ENCODE measurements around the gene MINDY4. TPM values are rescaled to one million over a fixed set of nuclear protein-coding genes. Genes with fewer than 3 reads are reported as not detected.
A peak's percentile ranks its signal among the peaks of the same experiment; 100 is the strongest.

The MINDY4 gene
- total RNA-seq, 1 experiment from 2014 or later: 7.5 TPM

- peak; percentile 23 for DNase-seq (ENCODE audit: low spot score)
- in situ Hi-C loops (cut with HindIII; ENCODE audit: low sequenced_read_pairs): no loop called here
These were observed 134.1 kb downstream of the MINDY4 start for GRCh38 chr7:30905078-30906012.

GRCh38 chr7:30906014-30906413, 134.8 kb downstream of the MINDY4 start:
- no peak for DNase-seq (ENCODE audit: low spot score)
- in situ Hi-C loops (cut with HindIII; ENCODE audit: low sequenced_read_pairs): no loop called here

DNA sequence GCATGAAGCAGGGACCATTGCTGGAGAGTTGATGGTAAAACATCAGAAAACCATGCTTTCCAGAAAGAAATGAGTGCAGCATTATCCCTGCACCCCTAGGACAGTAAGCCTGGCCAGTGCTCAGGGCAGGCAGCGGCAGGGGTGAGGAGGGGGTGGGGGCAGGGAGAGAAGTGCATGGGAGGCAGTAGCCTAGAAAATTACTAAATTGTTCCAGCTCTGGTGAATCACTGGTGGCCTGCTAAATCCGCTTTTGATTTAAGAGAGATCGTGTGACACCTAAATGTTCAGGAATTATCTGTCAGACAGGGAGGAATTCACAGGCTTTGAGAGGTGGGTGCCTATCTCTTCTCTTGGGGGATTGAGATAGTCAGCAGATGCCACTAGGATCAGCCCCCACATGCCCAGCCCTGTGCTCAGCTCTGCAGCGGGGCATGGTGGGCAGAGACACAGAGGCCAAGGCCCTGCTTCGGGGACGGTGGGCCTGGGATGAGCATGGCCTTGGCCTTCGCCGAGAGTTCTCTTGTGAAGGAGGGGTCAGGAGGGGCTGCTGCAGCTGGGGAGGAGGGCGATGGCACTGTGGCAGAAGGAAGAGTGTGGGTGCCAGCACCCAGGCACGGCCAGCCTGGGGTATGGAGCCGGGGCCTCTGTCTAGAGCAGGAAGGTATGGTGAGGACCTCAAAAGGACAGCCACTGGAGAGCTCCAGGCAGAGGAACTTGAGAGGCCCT, 135.5 kb downstream of the MINDY4 start:
- no peak for DNase-seq (ENCODE audit: low spot score)
- in situ Hi-C loops (cut with HindIII; ENCODE audit: low sequenced_read_pairs): no loop called here

DNA sequence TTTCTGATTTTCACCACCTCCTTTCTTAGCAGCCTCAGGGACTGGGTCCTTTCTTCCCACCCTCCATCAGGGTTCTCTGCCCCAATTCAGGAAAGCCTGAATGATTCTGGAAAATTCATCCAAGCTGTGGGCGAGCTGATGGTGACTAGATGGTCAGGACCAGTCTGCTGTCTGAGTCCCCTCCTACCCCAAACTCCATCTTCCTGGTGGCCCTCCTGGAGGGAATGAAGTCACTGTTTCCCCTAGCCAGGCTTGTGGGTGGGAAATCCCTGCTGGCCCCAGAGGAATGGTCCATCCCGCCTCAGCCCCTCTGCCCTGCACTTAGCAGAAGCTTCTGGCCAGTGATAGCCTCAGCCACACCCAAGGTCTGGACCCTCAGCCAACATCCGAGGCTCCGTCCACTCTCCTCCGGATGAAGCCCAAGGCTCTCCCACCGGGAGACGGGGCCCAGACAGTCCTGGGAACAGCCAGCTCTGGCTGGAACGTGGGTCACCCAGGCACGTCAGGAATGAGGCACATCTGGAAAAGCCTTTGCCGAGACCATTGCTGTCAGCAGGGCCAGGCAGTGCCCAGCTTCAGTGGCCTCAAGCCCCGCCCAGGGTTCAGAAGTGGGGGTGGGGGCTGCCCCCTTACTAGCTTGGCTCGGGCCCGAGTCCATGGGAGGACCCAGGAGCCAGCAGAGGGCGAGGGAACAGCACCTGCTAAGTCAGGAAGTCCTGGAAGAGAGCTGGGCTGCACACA, 136.5 kb downstream of the MINDY4 start:
- in situ Hi-C loops (cut with HindIII; ENCODE audit: low sequenced_read_pairs): no loop called here
- no peak for DNase-seq (ENCODE audit: low spot score)

DNA sequence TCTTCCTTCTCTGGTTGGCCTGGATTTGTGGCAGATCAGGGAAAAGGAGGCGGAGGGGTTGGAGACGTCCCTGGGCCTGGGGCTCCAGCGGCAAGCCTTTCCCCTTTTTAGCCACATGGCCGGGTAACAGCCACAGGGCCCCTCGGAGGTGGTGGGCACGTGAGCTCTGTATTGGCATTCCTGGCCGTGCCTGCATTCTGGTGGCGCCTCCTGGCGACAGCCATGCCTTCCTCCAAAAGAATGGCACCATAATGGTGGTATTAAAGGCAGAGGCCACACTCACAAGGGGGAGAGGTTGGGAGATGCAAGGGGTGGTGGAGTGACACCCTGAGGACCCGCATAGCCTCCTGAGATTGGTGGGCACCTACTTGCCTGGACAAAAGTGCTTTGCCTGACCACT, 137.5 kb downstream of the MINDY4 start:
- no peak for DNase-seq (ENCODE audit: low spot score)
- in situ Hi-C loops (cut with HindIII; ENCODE audit: low sequenced_read_pairs): no loop called here

GRCh38 chr7:30909431-30909830, 138.2 kb downstream of the MINDY4 start:
- in situ Hi-C loops (cut with HindIII; ENCODE audit: low sequenced_read_pairs): no loop called here

DNA sequence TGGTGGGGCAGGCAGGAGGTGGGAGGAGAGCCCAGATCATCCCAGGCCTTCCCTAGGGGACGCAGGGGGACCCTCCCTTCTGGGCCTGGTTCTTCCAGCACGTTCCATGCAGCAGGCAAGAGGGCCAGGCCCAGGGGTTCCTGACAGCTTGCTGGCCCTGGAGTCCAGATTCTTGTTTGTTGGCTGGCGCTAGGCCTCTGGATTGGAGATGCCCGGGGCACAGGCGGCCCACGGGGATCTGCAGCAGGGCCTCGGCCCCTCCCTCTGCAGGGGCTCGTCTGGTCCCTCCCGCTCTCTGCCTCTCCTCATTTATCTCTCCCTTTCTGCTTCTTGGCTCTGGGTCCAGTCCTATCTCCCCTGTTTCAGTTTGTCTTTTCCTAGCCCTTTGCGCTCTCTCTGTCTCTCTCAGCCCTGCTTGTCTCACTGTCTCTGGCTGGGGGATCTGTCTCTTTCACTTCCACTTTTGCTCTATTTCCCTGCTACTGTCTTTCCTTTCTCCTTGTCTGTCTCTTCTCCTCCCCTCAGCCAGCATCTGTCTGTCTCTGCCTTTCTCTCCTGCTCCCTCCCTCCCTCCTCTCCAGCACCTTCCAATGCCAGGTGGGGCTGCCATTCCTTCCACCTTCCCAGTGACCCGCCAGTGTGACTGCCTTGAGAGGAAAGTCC, 139.3 kb downstream of the MINDY4 start:
- in situ Hi-C loops (cut with HindIII; ENCODE audit: low sequenced_read_pairs): no loop called here
- no peak for DNase-seq (ENCODE audit: low spot score)

More at GRCh38 chr7:30909431-30909830, 138.2 kb downstream of the MINDY4 start:
- DNase-seq (ENCODE audit: low spot score): no peak

GRCh38 chr7:30911133-30911532, 139.9 kb downstream of the MINDY4 start:
- no peak for DNase-seq (ENCODE audit: low spot score)
- in situ Hi-C loops (cut with HindIII; ENCODE audit: low sequenced_read_pairs): no loop called here

- peak; percentile 30 for DNase-seq (ENCODE audit: low spot score)
- in situ Hi-C loops (cut with HindIII; ENCODE audit: low sequenced_read_pairs): no loop called here
These were observed 140.3 kb downstream of the MINDY4 start, which contains the start of gene AQP1 for GRCh38 chr7:30911561-30911969. Gene AQP1 (plus strand): TSS chr7:30911853. CDS start chr7:30911910, 57 bp downstream.

GRCh38 chr7:30912021-30912730, 141.0 kb downstream of the MINDY4 start:
- in situ Hi-C loops (cut with HindIII; ENCODE audit: low sequenced_read_pairs): no loop called here
- DNase-seq (ENCODE audit: low spot score): peak; percentile 46

DNA sequence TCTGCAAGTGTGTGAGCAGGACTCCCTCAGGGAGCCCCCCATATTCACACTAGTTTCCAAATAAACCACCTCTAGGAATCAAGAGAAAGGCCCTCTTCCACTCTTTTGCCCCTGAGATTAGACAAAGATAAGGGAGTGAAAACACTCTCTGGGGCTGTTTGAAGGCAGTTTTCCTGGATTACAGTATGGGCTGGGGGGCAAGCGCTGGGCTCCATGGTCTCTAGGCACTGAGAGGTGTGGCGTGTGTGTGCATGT, 141.4 kb downstream of the MINDY4 start:
- in situ Hi-C loops (cut with HindIII; ENCODE audit: low sequenced_read_pairs): no loop called here
- DNase-seq (ENCODE audit: low spot score): no peak

DNA sequence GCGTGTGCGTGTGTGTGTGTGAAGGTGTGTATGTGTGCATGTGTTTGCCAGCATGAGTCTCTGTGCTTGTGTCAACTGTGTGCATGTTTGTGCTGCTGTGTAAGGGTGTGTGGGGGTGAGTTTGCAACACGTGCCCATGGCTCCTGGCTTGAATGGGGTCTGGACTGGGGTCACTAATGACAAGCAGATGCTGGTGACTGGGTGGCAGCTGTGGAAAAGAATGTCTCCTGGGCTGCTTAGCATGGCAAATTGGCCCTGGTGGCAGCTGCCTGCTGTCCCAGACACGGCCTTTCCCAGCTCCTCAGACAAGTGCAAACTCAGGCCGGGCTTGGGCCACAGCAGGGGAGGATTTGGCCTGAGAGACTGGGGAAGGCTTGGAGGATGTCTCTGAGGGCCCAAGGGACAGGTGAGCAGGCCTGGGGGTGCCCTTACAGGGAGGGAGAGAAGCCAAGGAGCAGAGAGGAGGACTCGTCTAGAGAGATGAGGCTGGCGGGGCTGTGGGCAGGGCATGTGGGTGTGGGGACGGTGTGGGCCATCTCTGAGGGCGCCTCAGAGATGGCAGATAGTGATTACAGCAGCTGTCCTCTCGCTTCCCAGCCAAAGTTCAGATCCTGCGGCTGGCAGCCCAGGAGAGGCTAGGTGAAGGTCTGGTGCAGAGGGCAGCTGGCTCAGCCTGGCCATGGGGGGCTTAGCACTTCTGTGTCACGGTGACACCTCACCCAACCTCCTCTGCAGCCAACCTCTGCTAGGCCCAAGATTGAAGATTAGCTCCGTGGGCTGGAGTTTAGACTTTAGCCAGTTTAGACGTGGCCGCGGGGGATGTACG, 142.0 kb downstream of the MINDY4 start:
- in situ Hi-C loops (cut with HindIII; ENCODE audit: low sequenced_read_pairs): no loop called here

GRCh38 chr7:30913821-30914515, 142.8 kb downstream of the MINDY4 start:
- in situ Hi-C loops (cut with HindIII; ENCODE audit: low sequenced_read_pairs): no loop called here
- no peak for DNase-seq (ENCODE audit: low spot score)

More for the DNA sequence above, 142.0 kb downstream of the MINDY4 start:
- DNase-seq (ENCODE audit: low spot score): no peak

DNA sequence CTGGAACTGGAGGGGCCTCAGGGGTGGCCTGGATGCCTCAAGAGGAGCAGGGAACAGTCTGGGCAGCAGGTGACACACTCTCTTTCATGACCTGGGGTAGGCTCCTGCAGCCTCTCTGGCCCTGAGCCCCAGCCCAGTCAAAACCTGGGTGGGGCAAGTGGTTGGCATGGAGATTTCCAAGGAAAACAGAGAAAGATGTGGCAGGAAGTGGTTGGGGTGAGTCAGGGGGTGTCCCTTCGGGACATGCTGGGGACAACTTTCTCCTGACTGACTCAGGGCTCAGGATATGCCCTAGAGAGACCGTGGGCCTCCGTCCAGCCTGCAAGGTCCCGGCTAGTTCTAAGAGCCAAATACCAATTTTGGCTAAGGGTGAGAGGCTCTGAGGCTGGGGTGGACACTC, 143.4 kb downstream of the MINDY4 start:
- no peak for DNase-seq (ENCODE audit: low spot score)
- in situ Hi-C loops (cut with HindIII; ENCODE audit: low sequenced_read_pairs): no loop called here

- no peak for DNase-seq (ENCODE audit: low spot score)
- in situ Hi-C loops (cut with HindIII; ENCODE audit: low sequenced_read_pairs): no loop called here
These were observed 143.9 kb downstream of the MINDY4 start for GRCh38 chr7:30915005-30915601.

DNA sequence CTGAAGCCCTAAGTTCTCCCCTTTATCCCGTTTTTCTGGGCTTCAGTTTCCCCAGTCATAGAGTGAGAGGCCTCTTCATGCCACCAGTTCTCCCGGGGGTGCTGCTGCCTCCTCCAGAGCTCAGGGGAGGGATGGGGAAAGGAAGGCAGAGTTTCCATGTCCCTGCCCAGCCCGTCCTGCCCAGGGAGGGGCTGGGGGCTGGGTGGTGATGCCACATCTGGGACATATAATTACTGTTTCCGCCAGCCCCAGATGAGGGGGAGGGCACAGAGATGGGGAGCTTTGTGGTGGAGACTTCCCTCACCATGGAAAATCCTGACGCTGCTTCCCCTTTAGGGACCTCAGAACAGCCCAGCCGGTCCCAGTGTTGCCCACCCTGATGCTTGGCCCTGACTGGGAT, 144.5 kb downstream of the MINDY4 start:
- DNase-seq (ENCODE audit: low spot score): no peak
- in situ Hi-C loops (cut with HindIII; ENCODE audit: low sequenced_read_pairs): no loop called here

- in situ Hi-C loops (cut with HindIII; ENCODE audit: low sequenced_read_pairs): no loop called here
- DNase-seq (ENCODE audit: low spot score): no peak
These were observed 145.0 kb downstream of the MINDY4 start for GRCh38 chr7:30916255-30916654.

Measured in G401 (cell line).